Stimulated activated naive CD8-positive, alpha-beta T cell treated with anti-CD3 and anti-CD28 coated beads, Interleukin-15, amount 100 ng/mL, for 72 hours (primary cell): Measurements from ENCODE around the gene CEP350.

Experiments
- ATAC-seq: fragments of 150-1000 bp; cut with Tn5 transposase; 2 replicates; pipeline ENCODE4 v1.10.0; 2021; ENCODE audit warnings: mild to moderate bottlenecking, moderate library complexity
- DNase-seq, 2 donors: peaks; one replicate each; pipeline ENCODE4 v3.0.0; 2021 to 2022
- H3K27ac Mint-ChIP-seq, 2 donors: one replicate each; pipeline ENCODE4 v1.8.0; 2022; ENCODE audit warnings: mild to moderate bottlenecking in 2 of 2, mixed read lengths in 2 of 2, moderate library complexity in 2 of 2
- H3K27me3 Mint-ChIP-seq: one replicate; pipeline ENCODE4 v1.8.0; 2022; ENCODE audit warnings: mixed read lengths
- H3K4me1 Mint-ChIP-seq: one replicate; pipeline ENCODE4 v1.8.0; 2022; ENCODE audit warnings: mild to moderate bottlenecking, mixed read lengths
- H3K4me3 Mint-ChIP-seq, 2 donors: one replicate each; pipeline ENCODE4 v1.8.0; 2022; ENCODE audit warnings: mild to moderate bottlenecking in 2 of 2, mixed read lengths in 2 of 2, moderate library complexity in 1 of 2
- H3K9me3 Mint-ChIP-seq, 2 donors: one replicate each; pipeline ENCODE4 v1.8.0; 2022; ENCODE audit warnings: mixed read lengths in 2 of 2

The CEP350 gene

DNA sequence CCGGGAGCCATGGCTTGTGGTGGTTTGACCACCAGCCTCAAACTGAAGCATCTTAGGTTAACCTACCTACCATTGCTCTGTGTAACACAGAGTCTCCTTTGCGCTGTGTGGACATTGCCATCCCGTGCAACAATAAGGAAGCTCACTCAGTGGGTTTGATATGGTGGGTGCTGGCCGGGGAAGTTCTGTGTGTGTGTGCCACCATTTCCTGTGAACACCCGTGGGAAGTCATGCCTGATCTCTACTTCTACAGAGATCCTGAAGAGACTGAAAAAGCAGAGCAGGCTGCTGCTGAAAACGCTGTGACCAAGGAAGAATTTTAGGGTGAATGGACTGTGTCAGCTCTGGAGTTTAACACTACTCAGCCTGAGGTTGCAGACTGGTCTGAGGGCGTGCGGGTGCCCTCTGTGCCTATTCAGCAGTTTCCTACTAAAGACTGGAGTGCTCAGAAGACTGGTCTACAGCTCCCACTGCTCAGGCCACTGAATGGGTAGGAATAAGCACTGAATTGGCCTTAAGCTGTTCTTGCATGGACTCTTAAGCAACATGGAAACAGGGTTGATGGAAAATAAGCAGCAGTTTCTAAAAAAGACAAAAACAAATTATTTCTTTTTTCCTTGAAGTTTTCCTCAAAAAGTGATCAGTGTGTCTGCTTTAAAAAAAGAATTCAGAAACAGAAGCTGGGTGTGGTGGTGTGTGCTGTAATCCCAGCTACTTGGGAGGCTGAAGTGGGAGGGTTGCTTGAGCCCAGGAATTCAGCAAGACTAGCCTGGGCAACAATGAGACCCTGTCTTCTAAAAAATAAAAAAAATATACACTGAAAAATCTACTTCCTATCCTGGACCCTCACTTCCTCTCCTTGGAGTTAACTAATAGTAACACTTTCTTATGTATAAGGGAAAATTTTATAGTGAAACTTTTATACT is 14.6 kb downstream of the CEP350 start:
- H3K9me3 Mint-ChIP-seq, result peaks cover 0 to 5% of the 10 kb centered on the region in 2 donors
- H3K27ac Mint-ChIP-seq, result no peak overlapping the region
- ATAC-seq, result no peak
- peaks cover 39% of the 10 kb centered on the region for H3K4me1 Mint-ChIP-seq
- no peak for DNase-seq
- H3K27me3 Mint-ChIP-seq, result no peaks in the 10 kb centered on the region
- H3K4me3 Mint-ChIP-seq, result no peak overlapping the region

- Mint-ChIP-seq H3K27me3 (no peaks in the 10 kb centered on the region), H3K9me3 (peaks cover 0 to 5% of the 10 kb centered on the region in 2 donors), H3K27ac (peak overlapping the region in 1 of 2 donors; percentile 36), H3K4me1 (peaks cover 32% of the 10 kb centered on the region), H3K4me3 (no peak overlapping the region)
- ATAC-seq (no peak), DNase-seq (no peak)
Observed at GRCh38 chr1:179969962-179970361, 15.4 kb downstream of the CEP350 start.

- ATAC-seq, result no peak
- H3K27me3 Mint-ChIP-seq, result no peaks in the 10 kb centered on the region
- H3K9me3 Mint-ChIP-seq, result peaks cover 0 to 5% of the 10 kb centered on the region in 2 donors
- peaks cover 35% of the 10 kb centered on the region for H3K4me1 Mint-ChIP-seq
- H3K27ac Mint-ChIP-seq, result no peak overlapping the region
- no peak for DNase-seq
- no peak overlapping the region for H3K4me3 Mint-ChIP-seq
Observed at GRCh38 chr1:179971563-179972496, 17.2 kb downstream of the CEP350 start.

GRCh38 chr1:179973198-179974110 is 18.8 kb downstream of the CEP350 start:
- DNase-seq (no peak), ATAC-seq (no peak)
- peaks cover 40% of the 10 kb centered on the region for H3K4me1 Mint-ChIP-seq
- peaks cover 0 to 5% of the 10 kb centered on the region in 2 donors for H3K9me3 Mint-ChIP-seq
- H3K27ac Mint-ChIP-seq, result no peak overlapping the region
- no peaks in the 10 kb centered on the region for H3K27me3 Mint-ChIP-seq
- no peak overlapping the region for H3K4me3 Mint-ChIP-seq

DNA sequence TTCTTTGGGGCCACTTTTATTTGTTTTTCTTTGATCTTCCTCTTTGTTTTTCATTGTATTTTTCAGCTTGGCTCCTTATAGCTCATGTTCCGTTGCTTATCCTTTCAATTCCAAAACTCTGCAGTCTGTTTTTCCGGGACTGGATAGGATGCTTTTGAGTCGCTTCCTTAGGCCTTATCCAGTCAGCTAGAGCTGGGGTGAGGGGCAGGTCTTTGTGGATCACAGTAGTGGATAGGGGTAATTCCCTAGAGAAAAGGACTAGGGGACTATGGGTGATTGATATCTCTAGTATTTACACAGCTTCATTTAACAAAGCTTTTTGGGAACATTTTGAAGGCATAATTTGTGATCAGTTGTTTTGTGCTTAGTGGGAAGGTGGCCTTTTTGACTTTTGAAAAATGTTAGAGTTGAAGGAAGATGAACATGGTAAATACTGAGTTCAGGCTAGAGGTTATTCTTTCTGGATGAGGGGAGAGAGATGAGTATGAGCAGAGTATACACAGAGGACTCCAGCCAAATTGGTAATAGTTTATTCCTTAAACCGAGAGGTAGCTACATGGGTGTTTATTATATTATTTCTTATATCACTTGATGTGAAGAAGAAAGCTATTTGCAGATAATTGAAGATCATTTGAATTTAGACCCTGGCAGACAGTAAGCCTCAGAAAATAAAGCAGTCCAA is 22.5 kb downstream of the CEP350 start:
- no peak overlapping the region for H3K4me3 Mint-ChIP-seq
- DNase-seq (no peak), ATAC-seq (no peak)
- H3K9me3 Mint-ChIP-seq, result peaks cover 0 to 8% of the 10 kb centered on the region in 2 donors
- peaks cover 33% of the 10 kb centered on the region for H3K4me1 Mint-ChIP-seq
- H3K27ac Mint-ChIP-seq, result no peak overlapping the region
- no peaks in the 10 kb centered on the region for H3K27me3 Mint-ChIP-seq

- Mint-ChIP-seq H3K9me3 (peaks cover 0 to 5% of the 10 kb centered on the region in 2 donors), H3K27ac (no peak overlapping the region), H3K4me3 (no peak overlapping the region), H3K27me3 (no peaks in the 10 kb centered on the region), H3K4me1 (peaks cover 29% of the 10 kb centered on the region)
- ATAC-seq (no peak), DNase-seq (no peak)
Observed at GRCh38 chr1:179978199-179979079, 23.8 kb downstream of the CEP350 start.

- no peak for ATAC-seq
- no peak overlapping the region for H3K27ac Mint-ChIP-seq
- H3K4me1 Mint-ChIP-seq, result peaks cover 20% of the 10 kb centered on the region
- no peaks in the 10 kb centered on the region for H3K9me3 Mint-ChIP-seq
- no peak overlapping the region for H3K4me3 Mint-ChIP-seq
- H3K27me3 Mint-ChIP-seq, result no peaks in the 10 kb centered on the region
- no peak for DNase-seq
Observed at GRCh38 chr1:179984101-179984500, 29.5 kb downstream of the CEP350 start.

DNA sequence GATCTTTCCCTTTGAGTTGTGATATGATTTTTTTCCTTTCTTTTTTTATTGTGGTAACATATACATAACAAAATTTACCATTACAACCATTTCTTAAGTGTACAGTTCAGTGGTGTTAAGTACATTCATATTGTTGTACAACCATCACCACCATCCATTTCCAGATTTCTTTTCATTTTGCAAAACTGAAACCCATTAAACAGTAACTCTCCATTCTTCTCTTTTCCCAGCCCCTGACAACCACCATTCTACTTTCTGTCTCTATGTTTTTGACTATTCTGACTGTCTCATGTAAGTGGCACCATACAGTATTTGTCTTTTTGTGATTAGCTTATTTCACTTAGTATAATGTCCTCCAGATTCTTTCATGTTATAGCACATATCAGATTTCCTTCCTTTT is 30.3 kb downstream of the CEP350 start:
- Mint-ChIP-seq H3K4me3 (no peak overlapping the region), H3K4me1 (peaks cover 11% of the 10 kb centered on the region), H3K27ac (no peak overlapping the region), H3K27me3 (no peaks in the 10 kb centered on the region), H3K9me3 (no peaks in the 10 kb centered on the region)
- DNase-seq (no peak), ATAC-seq (peak; percentile 72)

GRCh38 chr1:179990847-179991246 is 36.2 kb downstream of the CEP350 start:
- H3K4me3 Mint-ChIP-seq, result no peak overlapping the region
- DNase-seq (no peak), ATAC-seq (no peak)
- no peaks in the 10 kb centered on the region for H3K27me3 Mint-ChIP-seq
- H3K27ac Mint-ChIP-seq, result peak overlapping the region; percentile 93 to 95
- no peaks in the 10 kb centered on the region for H3K9me3 Mint-ChIP-seq
- peaks cover 17% of the 10 kb centered on the region for H3K4me1 Mint-ChIP-seq

DNA sequence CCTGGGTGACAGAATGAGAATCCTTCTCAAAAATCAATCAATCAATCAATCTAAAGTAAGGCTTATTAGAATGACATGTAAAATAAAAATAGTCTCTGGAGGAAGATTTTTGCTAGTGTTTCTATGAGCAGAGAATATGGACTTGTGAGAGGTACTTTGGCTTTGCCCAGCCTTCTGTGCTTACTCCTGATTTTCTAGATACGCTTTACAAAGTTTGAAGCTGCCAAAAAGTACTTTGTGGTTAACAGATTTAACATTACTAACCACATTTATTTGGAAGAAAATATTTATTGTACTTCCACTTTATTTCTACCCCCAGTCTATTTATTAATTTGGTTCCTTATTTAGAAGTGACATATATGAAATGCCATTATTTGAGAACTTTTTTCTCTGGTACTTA is 41.0 kb downstream of the CEP350 start:
- DNase-seq (no peak), ATAC-seq (no peak)
- no peaks in the 10 kb centered on the region for H3K27me3 Mint-ChIP-seq
- H3K4me1 Mint-ChIP-seq, result peaks cover 25% of the 10 kb centered on the region
- no peak overlapping the region for H3K4me3 Mint-ChIP-seq
- H3K9me3 Mint-ChIP-seq, result no peaks in the 10 kb centered on the region
- no peak overlapping the region for H3K27ac Mint-ChIP-seq

GRCh38 chr1:179996099-179996498 is 41.5 kb downstream of the CEP350 start:
- H3K27me3 Mint-ChIP-seq, result no peaks in the 10 kb centered on the region
- no peak for ATAC-seq
- peaks cover 20% of the 10 kb centered on the region for H3K4me1 Mint-ChIP-seq
- H3K9me3 Mint-ChIP-seq, result no peaks in the 10 kb centered on the region
- H3K4me3 Mint-ChIP-seq, result no peak overlapping the region
- H3K27ac Mint-ChIP-seq, result no peak overlapping the region
- DNase-seq, result no peak

- H3K4me1 Mint-ChIP-seq, result peaks cover 17% of the 10 kb centered on the region
- no peak overlapping the region for H3K4me3 Mint-ChIP-seq
- no peak overlapping the region for H3K27ac Mint-ChIP-seq
- no peaks in the 10 kb centered on the region for H3K9me3 Mint-ChIP-seq
- ATAC-seq, result no peak
- DNase-seq, result no peak
- no peaks in the 10 kb centered on the region for H3K27me3 Mint-ChIP-seq
Observed at GRCh38 chr1:180000575-180000974, 46.0 kb downstream of the CEP350 start.

DNA sequence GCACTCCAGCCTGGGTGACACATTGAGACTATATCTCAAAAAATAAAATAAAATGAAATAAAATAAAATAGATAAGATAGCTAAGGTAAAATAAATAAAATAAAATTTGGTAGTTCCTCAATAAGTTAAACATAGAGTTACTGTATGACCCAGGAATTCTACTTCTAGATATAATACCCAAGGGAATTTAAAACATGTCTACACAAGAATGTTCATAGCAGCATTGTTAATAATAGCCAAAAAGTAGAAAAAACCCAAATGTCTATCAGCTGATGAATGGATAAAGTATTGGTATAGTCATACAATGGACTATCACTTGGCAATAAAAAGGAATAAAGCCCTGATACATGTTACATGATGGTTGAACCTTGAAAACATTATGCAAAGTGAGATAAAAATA is 47.8 kb downstream of the CEP350 start:
- Mint-ChIP-seq H3K27ac (peak overlapping the region; percentile 42 to 70), H3K9me3 (no peaks in the 10 kb centered on the region), H3K27me3 (no peaks in the 10 kb centered on the region), H3K4me1 (peaks cover 6% of the 10 kb centered on the region), H3K4me3 (no peak overlapping the region)
- ATAC-seq (no peak), DNase-seq (no peak)
